IgD-negative memory B cell (primary cell): ENCODE data around the gene POTEE. TPM values are rescaled to one million over a fixed set of nuclear protein-coding genes. Genes with fewer than 3 reads are reported as not detected.

Experiments
- polyA plus RNA-seq: library from polyadenylated mRNA; unstranded; fragments of 300-500 nt; fragmentation: Illumina TruSeq; gene quantifications from one replicate; pipeline ENCODE4 v1.2.3, GENCODE V29; 2021

The POTEE gene
- polyA plus RNA-seq, 1 donor from 2014 or later, result 0.09 TPM

Other genes with a start within 250 kb of the POTEE start
- gene FAM168B, start 116.1 kb upstream of the POTEE start, polyA plus RNA-seq, result 32.0 TPM
- 46.3 TPM for gene PLEKHB2, start 104.2 kb upstream of the POTEE start, polyA plus RNA-seq
- not detected for gene RAB6D, start 154.6 kb downstream of the POTEE start, polyA plus RNA-seq